Skeletal muscle satellite cell (primary cell): ENCODE results near the gene B3GALT2.
"Not testable (repeated sequence)": the region's sequence is repeated elsewhere in the genome, so short reads cannot be mapped to it uniquely, and the experiment has no call there.

Experiments used
- H3K27me3 ChIP-seq: 2 replicates; pipeline ENCODE4 v1.7.0; 2013; ENCODE audit warnings: low read length; ENCODE audit not compliant: control insufficient read depth, insufficient read depth
- H3K36me3 ChIP-seq: 2 replicates; pipeline ENCODE4 v1.7.0; 2013; ENCODE audit warnings: mild to moderate bottlenecking, control low read depth, low read length; ENCODE audit not compliant: insufficient read depth
- H3K4me1 ChIP-seq: 2 replicates; pipeline ENCODE4 v1.7.0; 2013; ENCODE audit warnings: low read length; ENCODE audit not compliant: control insufficient read depth, insufficient read depth
- H3K4me2 ChIP-seq: 2 replicates; pipeline ENCODE4 v1.7.0; 2013; ENCODE audit warnings: mild to moderate bottlenecking, low read length
- H3K4me3 ChIP-seq: 2 replicates; pipeline ENCODE4 v1.7.0; 2013; ENCODE audit warnings: low read length
- H3K9ac ChIP-seq: 2 replicates; pipeline ENCODE4 v1.7.0; 2013; ENCODE audit warnings: mild to moderate bottlenecking, low read depth, low read length, moderate library complexity
- H3K9me3 ChIP-seq: replicated peaks from 2 replicates; pipeline ENCODE4 v1.7.0; 2013; ENCODE audit warnings: mild to moderate bottlenecking, control low read depth, low read length

The B3GALT2 gene

DNA sequence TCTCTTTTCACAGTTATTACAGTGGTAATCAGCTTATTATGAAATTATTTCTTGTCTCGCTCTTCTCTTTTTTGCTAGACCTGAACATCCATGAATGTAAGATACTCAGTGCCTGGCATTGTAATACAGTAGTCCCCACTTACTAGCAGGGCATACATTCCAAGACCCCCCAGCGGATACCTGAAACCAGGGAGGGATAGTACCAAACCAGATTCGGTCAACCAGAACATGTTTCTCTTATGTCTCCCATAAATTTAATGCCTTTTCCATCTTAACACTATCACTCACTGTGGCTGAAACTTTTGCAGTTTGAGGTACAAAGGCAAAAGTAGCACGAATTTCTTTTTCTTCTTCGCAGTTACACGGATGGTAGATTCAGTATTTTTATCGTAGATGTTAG is 24.6 kb upstream of the B3GALT2 start:
- H3K36me3 ChIP-seq: peaks cover 34% of the 10 kb centered on the region
- peak overlapping the region; percentile 63 for H3K9ac ChIP-seq
- peaks cover 24% of the 10 kb centered on the region for H3K4me1 ChIP-seq
- H3K9me3 ChIP-seq: no peaks in the 10 kb centered on the region
- peak overlapping the region; percentile 54 for H3K4me2 ChIP-seq
- H3K4me3 ChIP-seq: no peak overlapping the region
- no peaks in the 10 kb centered on the region for H3K27me3 ChIP-seq

DNA sequence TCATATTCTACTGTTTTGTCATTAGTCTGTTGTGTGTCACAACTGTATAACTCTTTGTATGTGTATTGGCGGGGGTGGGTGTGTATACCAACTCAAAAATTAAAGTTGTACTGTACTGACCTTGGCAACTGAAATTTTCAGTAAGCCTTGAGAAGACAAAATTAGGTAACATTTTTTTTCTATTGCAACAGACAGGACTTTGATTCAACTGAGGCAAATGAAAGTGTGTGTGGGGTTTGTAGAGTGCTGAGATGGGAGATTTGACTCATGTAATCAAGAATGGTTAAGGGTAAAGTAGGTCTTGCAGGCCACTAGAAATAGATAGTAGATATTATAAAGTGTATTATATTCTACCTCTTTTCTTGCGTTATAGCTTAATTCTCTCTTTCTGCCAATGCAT is 14.6 kb upstream of the B3GALT2 start:
- H3K36me3 ChIP-seq: peaks cover 14% of the 10 kb centered on the region
- no peaks in the 10 kb centered on the region for H3K9me3 ChIP-seq
- no peak overlapping the region for H3K4me2 ChIP-seq
- peaks cover 3% of the 10 kb centered on the region for H3K4me1 ChIP-seq
- H3K27me3 ChIP-seq: no peaks in the 10 kb centered on the region
- no peak overlapping the region for H3K9ac ChIP-seq
- no peak overlapping the region for H3K4me3 ChIP-seq

DNA sequence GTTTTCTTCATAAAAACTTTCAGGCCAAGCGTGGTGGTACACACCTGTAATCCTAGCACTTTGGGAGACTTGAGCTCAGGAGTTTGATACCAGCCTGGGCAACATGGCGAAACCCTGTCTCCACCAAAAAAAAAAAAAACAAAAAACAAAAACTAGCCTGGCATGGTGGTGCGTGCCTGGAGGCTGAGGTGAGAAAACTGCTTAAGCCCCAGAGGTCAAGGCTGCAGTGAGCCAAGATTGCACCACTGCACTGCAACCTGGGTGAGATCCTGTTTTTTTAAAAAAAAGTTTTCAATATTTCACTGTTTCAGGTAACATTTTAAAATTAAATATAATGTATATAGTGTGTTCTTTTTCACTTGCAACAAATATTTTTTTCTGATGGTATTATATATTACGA is 13.5 kb upstream of the B3GALT2 start:
- no peaks in the 10 kb centered on the region for H3K27me3 ChIP-seq
- H3K9ac ChIP-seq: no peak overlapping the region
- H3K9me3 ChIP-seq: no peaks in the 10 kb centered on the region

DNA sequence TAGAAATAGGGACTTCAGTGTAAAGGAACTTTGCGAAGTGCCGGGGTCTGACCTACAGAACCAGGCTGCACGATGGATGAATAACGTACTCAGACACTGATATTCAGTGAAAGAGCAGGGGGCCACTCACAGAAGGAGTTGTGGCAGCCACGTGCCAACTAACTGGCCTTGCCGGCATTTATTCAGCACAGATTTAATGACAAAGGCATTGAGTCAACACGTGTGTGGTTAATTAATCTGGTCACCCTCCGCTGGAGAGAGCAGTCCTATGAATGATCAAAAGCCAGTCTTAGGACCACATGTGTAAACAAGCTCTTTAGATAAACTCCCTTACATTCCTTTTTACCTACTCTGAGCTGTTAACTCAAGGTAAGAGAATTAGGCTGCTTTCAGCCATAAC is 6.2 kb upstream of the B3GALT2 start:
- Histone ChIP-seq H3K36me3 (peaks cover 9% of the 10 kb centered on the region), H3K27me3 (no peaks in the 10 kb centered on the region), H3K9me3 (no peaks in the 10 kb centered on the region), H3K4me2 (no peak overlapping the region), H3K4me1 (peaks cover 20% of the 10 kb centered on the region), H3K9ac (no peak overlapping the region), H3K4me3 (no peak overlapping the region)

More for the DNA sequence above, 13.5 kb upstream of the B3GALT2 start:
- Histone ChIP-seq H3K36me3 (peaks cover 7% of the 10 kb centered on the region), H3K4me3 (no peak overlapping the region), H3K4me2 (no peak overlapping the region), H3K4me1 (peaks cover 3% of the 10 kb centered on the region)

DNA sequence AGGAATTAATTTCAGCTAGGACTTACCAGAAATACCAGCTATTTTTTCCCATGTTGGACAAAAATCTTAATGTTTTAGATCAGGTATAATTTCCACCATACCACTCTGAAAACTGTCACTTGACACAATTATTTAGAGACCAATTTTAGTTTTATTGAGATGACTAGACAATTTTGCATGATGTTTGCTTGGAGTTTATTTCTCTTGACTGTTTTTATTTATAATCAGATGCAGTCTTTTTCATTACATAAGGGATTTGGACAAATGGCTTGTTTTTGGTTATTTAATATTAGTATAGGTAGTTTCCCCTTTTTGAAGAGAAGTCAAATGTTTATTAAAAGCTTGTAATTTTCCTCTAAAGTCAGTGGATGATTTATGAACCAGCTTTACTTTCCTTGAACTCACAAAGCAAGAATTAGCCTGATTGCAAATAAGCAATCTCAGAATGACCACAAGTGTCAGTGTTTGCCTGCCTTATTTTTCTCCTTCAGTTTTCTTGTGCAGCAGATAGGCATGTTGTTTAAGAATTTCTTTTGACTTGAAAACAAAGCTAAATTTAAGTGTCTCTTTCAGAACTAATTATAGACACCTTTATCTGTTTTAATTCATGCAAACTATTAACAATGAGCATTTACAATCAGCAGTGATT is 3.8 kb upstream of the B3GALT2 start:
- Histone ChIP-seq H3K4me1 (peaks cover 30% of the 10 kb centered on the region), H3K4me2 (peak overlapping the region; percentile 16), H3K36me3 (peaks cover 8% of the 10 kb centered on the region), H3K27me3 (no peaks in the 10 kb centered on the region), H3K4me3 (no peak overlapping the region), H3K9me3 (no peaks in the 10 kb centered on the region), H3K9ac (peak overlapping the region; percentile 1)

DNA sequence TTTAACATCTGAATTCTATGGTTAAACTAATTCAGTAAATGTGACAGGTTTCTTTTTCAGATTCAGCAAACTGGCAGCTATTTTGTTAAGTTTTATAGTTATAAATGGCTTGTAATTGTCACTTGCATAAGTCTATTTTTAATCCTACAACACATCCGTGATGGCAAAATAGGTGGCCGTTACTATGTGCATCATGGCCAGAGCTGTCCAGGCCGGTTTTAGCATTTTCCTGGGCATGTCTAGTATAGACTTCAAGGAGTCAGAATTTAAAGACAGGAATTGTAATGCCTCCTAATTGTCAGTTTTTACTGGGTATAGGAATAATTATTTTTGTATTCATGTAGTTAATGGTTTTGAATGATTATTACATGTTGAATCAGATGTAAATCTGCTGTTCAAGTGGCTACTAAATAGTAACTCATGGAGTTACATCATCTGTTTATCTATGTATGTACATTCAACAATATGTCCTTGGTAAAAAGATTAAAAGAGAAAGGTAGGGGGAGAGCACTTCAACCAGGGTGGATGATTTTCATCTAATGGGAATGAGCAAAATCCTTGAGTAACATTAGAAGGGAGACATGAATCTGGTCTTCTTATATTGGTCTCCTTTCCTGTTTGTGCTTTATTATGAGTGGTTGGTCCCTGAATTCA is 3.2 kb upstream of the B3GALT2 start:
- Histone ChIP-seq H3K27me3 (no peaks in the 10 kb centered on the region), H3K9me3 (no peaks in the 10 kb centered on the region), H3K9ac (no peak overlapping the region), H3K4me3 (no peak overlapping the region), H3K4me2 (no peak overlapping the region), H3K4me1 (peaks cover 30% of the 10 kb centered on the region), H3K36me3 (peaks cover 4% of the 10 kb centered on the region)

DNA sequence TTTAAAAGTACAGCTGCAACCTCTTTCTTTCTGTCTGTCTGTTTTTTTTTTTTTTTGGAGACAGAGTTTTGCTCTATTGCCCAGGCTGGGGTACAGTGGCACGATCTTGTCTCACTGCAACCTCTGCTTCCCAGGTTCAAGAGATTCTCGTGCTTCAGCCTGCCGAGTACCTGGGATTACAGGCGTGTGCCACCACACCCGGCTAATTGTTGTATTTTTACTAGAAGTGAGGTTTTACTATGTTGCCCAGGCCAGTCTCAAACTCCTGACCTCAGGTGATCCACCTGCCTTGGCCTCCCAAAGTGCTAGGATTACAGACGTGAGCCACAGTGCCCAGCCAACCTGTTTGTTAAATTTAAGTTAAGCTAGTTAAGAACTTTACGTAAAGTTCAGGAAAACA is 2.5 kb upstream of the B3GALT2 start:
- not testable (repeated sequence) for H3K9ac ChIP-seq, H3K9me3 ChIP-seq, H3K36me3 ChIP-seq, H3K27me3 ChIP-seq, H3K4me3 ChIP-seq, H3K4me2 ChIP-seq
- H3K4me1 ChIP-seq: peaks cover 30% of the 10 kb centered on the region

DNA sequence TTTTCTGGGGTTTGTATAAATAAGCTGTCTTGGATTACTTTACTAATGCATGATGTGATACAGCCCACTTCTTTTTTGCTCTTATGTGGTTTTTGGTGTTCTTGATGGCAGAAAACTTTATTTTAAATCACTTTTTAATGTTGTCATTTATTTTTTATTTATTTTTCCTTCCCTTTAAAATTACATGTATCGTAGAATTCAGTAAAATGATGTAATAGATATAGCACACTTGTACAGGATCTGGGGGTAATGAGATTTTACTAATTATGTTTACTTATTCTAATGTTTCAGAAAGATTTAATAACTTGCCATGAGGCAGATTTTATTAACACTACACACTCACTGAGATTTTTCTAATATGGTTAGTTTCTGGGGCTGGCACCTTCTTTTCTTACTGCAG is 701 bp upstream of the B3GALT2 start:
- Histone ChIP-seq H3K27me3 (no peaks in the 10 kb centered on the region), H3K9ac (peak overlapping the region; percentile 73), H3K4me1 (peaks cover 36% of the 10 kb centered on the region), H3K4me2 (peak overlapping the region; percentile 83), H3K4me3 (peak overlapping the region; percentile 68), H3K9me3 (no peaks in the 10 kb centered on the region), H3K36me3 (no peaks in the 10 kb centered on the region)

DNA sequence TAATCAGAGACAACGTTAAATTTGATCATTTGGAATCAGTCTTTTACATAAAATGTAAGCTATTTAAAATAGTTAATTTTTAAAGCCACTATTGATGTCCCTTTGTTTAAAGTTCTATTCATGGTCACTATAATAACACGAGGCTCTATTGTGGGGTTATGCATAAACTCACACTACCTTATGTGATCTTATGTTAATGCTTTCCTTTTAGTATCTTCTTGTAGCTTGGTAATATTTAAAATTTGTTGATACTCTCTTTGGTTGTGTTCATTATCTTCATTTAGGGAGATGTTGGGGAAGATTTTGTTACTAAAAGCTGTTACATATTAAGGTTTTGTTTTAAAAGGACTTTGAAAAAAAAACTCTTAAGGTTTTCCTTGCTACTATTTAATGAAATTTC is 1.2 kb downstream of the B3GALT2 start:
- peak overlapping the region; percentile 73 for H3K9ac ChIP-seq
- H3K4me2 ChIP-seq: peak overlapping the region; percentile 83
- H3K4me1 ChIP-seq: peaks cover 48% of the 10 kb centered on the region
- H3K27me3 ChIP-seq: no peaks in the 10 kb centered on the region
- H3K9me3 ChIP-seq: no peaks in the 10 kb centered on the region
- peak overlapping the region; percentile 68 for H3K4me3 ChIP-seq
- H3K36me3 ChIP-seq: no peaks in the 10 kb centered on the region

DNA sequence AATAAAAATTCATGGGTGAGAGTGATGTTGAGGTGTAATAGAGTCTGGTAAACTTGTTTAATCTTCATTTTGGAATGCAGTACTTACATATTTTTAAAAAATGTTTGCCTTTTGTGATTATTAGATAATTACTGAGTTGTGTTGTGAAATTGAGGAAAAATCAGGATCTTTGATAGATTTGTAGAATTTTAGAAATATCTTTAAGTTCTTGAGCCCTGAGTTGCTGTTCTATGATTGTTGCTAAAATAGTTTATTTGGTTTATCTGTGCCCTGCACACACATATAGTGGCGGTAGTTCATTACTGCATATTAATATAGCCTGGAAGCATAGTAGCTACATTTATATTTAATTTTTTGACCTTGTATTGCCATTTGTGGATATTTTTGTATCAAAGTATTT is 1.6 kb downstream of the B3GALT2 start:
- Histone ChIP-seq H3K4me2 (peak overlapping the region; percentile 83), H3K9me3 (no peaks in the 10 kb centered on the region), H3K36me3 (no peaks in the 10 kb centered on the region), H3K4me3 (peak overlapping the region; percentile 68), H3K4me1 (peaks cover 43% of the 10 kb centered on the region), H3K27me3 (no peaks in the 10 kb centered on the region), H3K9ac (peak overlapping the region; percentile 73)

DNA sequence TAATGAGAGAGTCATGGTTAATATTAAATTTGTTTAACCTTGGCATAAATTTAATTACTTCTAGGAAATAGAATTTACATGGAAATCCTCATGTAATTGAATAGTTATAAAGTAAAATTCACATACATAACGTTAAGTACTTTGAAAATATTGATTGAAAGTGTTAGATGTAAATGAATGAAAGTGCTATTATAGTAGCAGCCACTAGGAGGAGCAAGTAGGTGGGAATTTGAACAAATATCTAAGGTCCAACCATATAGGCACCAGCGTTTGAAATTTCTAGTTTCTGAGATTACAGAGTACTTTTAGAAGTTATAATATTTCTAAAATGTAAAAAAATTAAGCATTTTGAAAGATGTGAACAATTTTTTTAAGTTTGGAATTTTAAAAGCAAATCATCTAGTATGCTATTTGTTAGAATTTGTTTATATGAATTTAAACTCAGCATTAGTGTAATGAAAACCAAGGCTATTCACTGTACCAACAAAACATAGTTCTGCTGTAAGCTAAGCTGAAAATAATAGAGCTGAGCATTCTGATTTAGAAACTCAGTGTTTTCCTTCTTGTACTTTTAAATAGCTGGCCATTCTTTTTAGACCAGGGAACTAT is 3.3 kb downstream of the B3GALT2 start:
- H3K9ac ChIP-seq: peak overlapping the region; percentile 73
- H3K36me3 ChIP-seq: no peaks in the 10 kb centered on the region
- H3K9me3 ChIP-seq: no peaks in the 10 kb centered on the region
- peak overlapping the region; percentile 68 for H3K4me3 ChIP-seq
- peak overlapping the region; percentile 83 for H3K4me2 ChIP-seq
- H3K27me3 ChIP-seq: no peaks in the 10 kb centered on the region
- H3K4me1 ChIP-seq: peaks cover 35% of the 10 kb centered on the region
